Loucy (cell line): ENCODE measurements around the gene PMF1.

Experiments
- H2AFZ ChIP-seq: fragments of 200-600 bp; sonication (generic); 2 replicates; pipeline ENCODE4 v1.6.0; 2016; ENCODE audit warnings: antibody characterized with exemption, mild to moderate bottlenecking, low read length, moderate library complexity
- H3F3A ChIP-seq: fragments of 200-600 bp; 2 replicates; pipeline ENCODE4 v1.6.0; 2016; ENCODE audit warnings: antibody characterized with exemption, low read depth, mild to moderate bottlenecking
- H3K27me3 ChIP-seq: fragments of 200-600 bp; sonication (generic); 2 replicates; pipeline ENCODE4 v1.6.1; 2014; ENCODE audit warnings: low read length, mild to moderate bottlenecking; ENCODE audit not compliant: insufficient read depth, poor library complexity, severe bottlenecking
- H3K36me3 ChIP-seq: fragments of 200-600 bp; sonication (generic); 2 replicates; pipeline ENCODE4 v1.6.1; 2016; ENCODE audit warnings: low read length; ENCODE audit not compliant: insufficient read depth
- H3K4me1 ChIP-seq: fragments of 200-600 bp; sonication (generic); 2 replicates; pipeline ENCODE4 v1.5.1; 2014; ENCODE audit warnings: low read length, mild to moderate bottlenecking; ENCODE audit not compliant: insufficient read depth, poor library complexity, severe bottlenecking
- H3K4me2 ChIP-seq: fragments of 200-600 bp; sonication (generic); 2 replicates; pipeline ENCODE4 v1.6.0; 2014; ENCODE audit warnings: antibody characterized with exemption, low read length, low read depth, mild to moderate bottlenecking; ENCODE audit not compliant: poor library complexity, severe bottlenecking
- H3K4me3 ChIP-seq: fragments of 200-600 bp; sonication (generic); 2 replicates; pipeline ENCODE4 v1.5.1; 2014; ENCODE audit warnings: low read length, mild to moderate bottlenecking, mixed read lengths; ENCODE audit not compliant: poor library complexity, severe bottlenecking
- H3K79me2 ChIP-seq: fragments of 200-600 bp; sonication (generic); 2 replicates; pipeline ENCODE4 v1.6.1; 2014; ENCODE audit warnings: low read length; ENCODE audit not compliant: insufficient read depth
- H3K9ac ChIP-seq: fragments of 200-600 bp; sonication (generic); 2 replicates; pipeline ENCODE4 v1.6.0; 2014; ENCODE audit warnings: mild to moderate bottlenecking, low read depth, low read length, moderate library complexity; ENCODE audit not compliant: poor library complexity, severe bottlenecking
- H3K9me2 ChIP-seq: fragments of 200-600 bp; sonication (generic); replicated peaks from 2 replicates; pipeline ENCODE4 v1.6.1; 2016; ENCODE audit warnings: low read depth, low read length, mixed read lengths
- H3K9me3 ChIP-seq: fragments of 200-600 bp; sonication (generic); 2 replicates; pipeline ENCODE4 v1.6.1; 2014; ENCODE audit warnings: mild to moderate bottlenecking, antibody characterized with exemption, low read length, low read depth; ENCODE audit not compliant: insufficient read depth
- H4K20me1 ChIP-seq: fragments of 200-600 bp; sonication (generic); 2 replicates; pipeline ENCODE4 v1.6.0; 2014; ENCODE audit warnings: antibody characterized with exemption, low read length, mild to moderate bottlenecking; ENCODE audit not compliant: insufficient read depth, poor library complexity, severe bottlenecking
- EZH2phosphoT487 ChIP-seq: fragments of 200-600 bp; IDR thresholded peaks from 2 replicates; pipeline ENCODE4 v1.6.1; 2018; ENCODE audit warnings: antibody characterized with exemption, mild to moderate bottlenecking, moderate library complexity, borderline replicate concordance
- TF ChIP-seq, protein P1 (sequence below): fragments of 200-600 bp; sonication (generic); conservative IDR thresholded peaks from 2 replicates; pipeline ENCODE4 v1.5.1; 2014; ENCODE audit warnings: mild to moderate bottlenecking, antibody characterized with exemption, low read length

PMF1 gene

DNA sequence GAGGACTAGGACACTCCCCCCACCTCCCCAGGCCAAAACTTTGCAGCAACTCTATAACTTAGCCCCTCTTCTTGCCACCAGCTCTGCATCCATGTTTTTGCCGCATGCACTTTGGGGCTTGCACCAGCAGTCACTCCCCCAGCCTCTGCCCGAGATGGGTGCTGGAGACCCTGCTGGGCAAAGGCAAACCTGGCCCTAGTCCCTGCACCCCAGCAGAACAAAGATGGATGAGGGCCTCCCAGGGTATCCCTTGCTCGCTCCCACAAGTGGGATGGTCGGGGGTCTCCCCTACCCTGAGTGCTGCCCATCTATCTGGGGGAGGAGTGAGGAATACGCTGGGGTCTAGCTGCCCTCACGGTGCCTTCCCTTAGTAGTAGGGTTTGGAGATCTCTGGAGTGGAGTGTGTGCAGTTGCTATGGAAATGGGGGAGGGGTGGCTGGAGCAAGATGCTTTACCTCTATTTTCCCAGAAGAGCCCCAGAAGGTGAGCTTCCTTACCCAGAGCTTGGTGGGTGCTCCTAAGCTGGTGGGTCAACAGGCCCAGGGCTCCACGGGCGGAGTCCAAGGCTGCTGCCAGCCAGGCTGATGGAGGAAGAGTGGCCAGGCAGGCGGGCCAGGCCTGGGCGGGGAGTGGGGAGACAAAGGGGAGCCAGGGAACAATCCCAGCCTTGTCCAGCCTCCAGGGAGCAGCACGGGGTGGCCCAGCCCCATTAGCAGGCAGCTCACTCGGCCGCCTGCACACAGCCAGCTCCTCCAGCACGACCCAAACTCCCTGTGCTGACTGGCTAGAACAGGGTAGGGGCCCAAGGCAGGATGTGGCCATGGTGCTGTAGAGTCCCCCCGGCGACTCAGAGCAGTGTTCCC, 34.9 kb downstream of the PMF1 start, which contains the start of gene PAQR6:
Gene PAQR6, minus strand, starts transcription at position 597 of the 863 bp plus-strand sequence. CDS start 1,325 bp downstream, outside the sequence.
- no peaks in the 10 kb centered on the region for H3K27me3 ChIP-seq
- no peak within 1 kb of the TSS for H3K9ac ChIP-seq
- no peaks in the 10 kb centered on the region for H4K20me1 ChIP-seq
- peaks cover 9% of the 10 kb centered on the region for H3F3A ChIP-seq
- peaks cover 22% of the 10 kb centered on the region for H3K4me1 ChIP-seq
- no peak for TF ChIP-seq EZH2phosphoT487
- TF ChIP-seq, protein P1, sequence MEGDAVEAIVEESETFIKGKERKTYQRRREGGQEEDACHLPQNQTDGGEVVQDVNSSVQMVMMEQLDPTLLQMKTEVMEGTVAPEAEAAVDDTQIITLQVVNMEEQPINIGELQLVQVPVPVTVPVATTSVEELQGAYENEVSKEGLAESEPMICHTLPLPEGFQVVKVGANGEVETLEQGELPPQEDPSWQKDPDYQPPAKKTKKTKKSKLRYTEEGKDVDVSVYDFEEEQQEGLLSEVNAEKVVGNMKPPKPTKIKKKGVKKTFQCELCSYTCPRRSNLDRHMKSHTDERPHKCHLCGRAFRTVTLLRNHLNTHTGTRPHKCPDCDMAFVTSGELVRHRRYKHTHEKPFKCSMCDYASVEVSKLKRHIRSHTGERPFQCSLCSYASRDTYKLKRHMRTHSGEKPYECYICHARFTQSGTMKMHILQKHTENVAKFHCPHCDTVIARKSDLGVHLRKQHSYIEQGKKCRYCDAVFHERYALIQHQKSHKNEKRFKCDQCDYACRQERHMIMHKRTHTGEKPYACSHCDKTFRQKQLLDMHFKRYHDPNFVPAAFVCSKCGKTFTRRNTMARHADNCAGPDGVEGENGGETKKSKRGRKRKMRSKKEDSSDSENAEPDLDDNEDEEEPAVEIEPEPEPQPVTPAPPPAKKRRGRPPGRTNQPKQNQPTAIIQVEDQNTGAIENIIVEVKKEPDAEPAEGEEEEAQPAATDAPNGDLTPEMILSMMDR: no peak
- H3K4me2 ChIP-seq: no peak within 1 kb of the TSS
- no peak within 1 kb of the TSS for H3K4me3 ChIP-seq
- H3K9me3 ChIP-seq: no peaks in the 10 kb centered on the region
- no peaks in the 10 kb centered on the region for H3K9me2 ChIP-seq
- no peaks in the 10 kb centered on the region; the same call in 1 of the 2 replicates for H3K79me2 ChIP-seq
- H3K36me3 ChIP-seq: peaks cover 38% of the 10 kb centered on the region
- H2AFZ ChIP-seq: no peak within 1 kb of the TSS

DNA sequence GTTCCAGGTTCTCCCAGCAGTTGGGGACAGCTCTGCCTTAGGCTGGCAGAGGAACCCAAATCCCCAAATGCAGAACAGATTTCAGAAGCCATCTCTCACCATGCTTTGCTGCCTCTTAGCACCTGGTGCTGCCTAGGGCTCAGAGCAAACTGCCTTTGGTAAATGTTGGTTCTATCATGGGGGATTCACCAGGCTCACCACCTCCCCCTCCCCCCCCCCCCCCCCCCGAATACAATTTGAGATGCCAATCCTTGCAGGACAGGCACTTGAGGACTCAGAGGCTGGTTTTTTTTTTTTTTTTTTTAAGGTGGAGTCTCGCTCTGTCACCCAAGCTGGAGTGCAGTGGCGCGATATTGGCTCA, 35.5 kb downstream of the PMF1 start:
- TF ChIP-seq, protein P1: no peak
- TF ChIP-seq EZH2phosphoT487: no peak
- peaks cover 25% of the 10 kb centered on the region for H3K4me1 ChIP-seq
- H3K4me2 ChIP-seq: no peak overlapping the region
- H3K9me2 ChIP-seq: no peaks in the 10 kb centered on the region
- H3K27me3 ChIP-seq: no peaks in the 10 kb centered on the region
- no peaks in the 10 kb centered on the region for H4K20me1 ChIP-seq
- H3K9me3 ChIP-seq: no peaks in the 10 kb centered on the region
- H2AFZ ChIP-seq: no peak overlapping the region
- peaks cover 9% of the 10 kb centered on the region for H3F3A ChIP-seq
- no peak overlapping the region for H3K4me3 ChIP-seq
- no peaks in the 10 kb centered on the region; the same call in 1 of the 2 replicates for H3K79me2 ChIP-seq
- H3K9ac ChIP-seq: no peak overlapping the region
- peaks cover 44% of the 10 kb centered on the region for H3K36me3 ChIP-seq

DNA sequence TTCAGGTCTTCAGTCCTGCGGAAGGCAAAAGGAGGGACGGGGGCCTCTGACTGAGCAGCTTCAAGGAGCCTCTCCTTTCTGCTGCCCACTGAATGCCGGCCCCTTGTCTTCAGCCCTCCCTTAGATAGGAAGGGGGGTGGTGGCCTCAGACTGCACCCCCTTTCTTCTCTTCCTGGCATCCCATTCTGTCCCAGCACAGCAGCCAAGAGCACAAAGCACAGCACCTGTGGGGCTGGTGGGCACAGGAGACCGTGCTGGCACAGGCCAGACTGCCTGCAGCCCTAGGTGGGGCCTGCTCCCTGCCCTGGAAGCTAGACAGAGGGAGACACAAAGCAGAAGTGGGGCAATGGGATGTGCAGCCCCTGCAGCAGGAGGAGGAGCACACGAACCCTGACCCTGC, 36.8 kb downstream of the PMF1 start:
- Histone ChIP-seq H3K4me2 (no peak overlapping the region), H3K79me2 (no peaks in the 10 kb centered on the region; the same call in 1 of the 2 replicates), H3K4me1 (peaks cover 25% of the 10 kb centered on the region), H4K20me1 (no peaks in the 10 kb centered on the region), H3K36me3 (peaks cover 56% of the 10 kb centered on the region), H3K4me3 (no peak overlapping the region), H3K9me3 (no peaks in the 10 kb centered on the region), H3K9ac (no peak overlapping the region), H2AFZ (no peak overlapping the region), H3K27me3 (no peaks in the 10 kb centered on the region), H3K9me2 (no peaks in the 10 kb centered on the region), H3F3A (peaks cover 9% of the 10 kb centered on the region)
- TF ChIP-seq, protein P1: no peak
- no peak for TF ChIP-seq EZH2phosphoT487
